Fibroblast of mammary gland (primary cell): ENCODE results near the gene SLC7A8.

Source experiments
- DNase-seq: peaks from one replicate; pipeline ENCODE4 v3.0.0-alpha.2; 2010; ENCODE audit warnings: low read depth
- H3K4me3 ChIP-seq: 2 replicates; pipeline ENCODE4 v1.5.1; 2011; ENCODE audit warnings: low read depth, mild to moderate bottlenecking, low read length, moderate library complexity; ENCODE audit not compliant: control insufficient read depth
- CTCF ChIP-seq: conservative IDR thresholded peaks from 2 replicates; pipeline ENCODE4 v1.5.1; 2011; ENCODE audit warnings: low read depth, low read length, inconsistent platforms; ENCODE audit not compliant: control insufficient read depth, insufficient read depth

Gene SLC7A8

GRCh38 chr14:23151342-23151741, 32.1 kb downstream of the SLC7A8 start:
- DNase-seq: no peak
- H3K4me3 ChIP-seq: no peak overlapping the region
- TF ChIP-seq CTCF: no peak

- TF ChIP-seq CTCF: no peak
- no peak overlapping the region for H3K4me3 ChIP-seq
- DNase-seq: no peak
These were observed 33.7 kb downstream of the SLC7A8 start for GRCh38 chr14:23149745-23150144.

GRCh38 chr14:23148591-23149249, 34.7 kb downstream of the SLC7A8 start:
- H3K4me3 ChIP-seq: no peak overlapping the region
- TF ChIP-seq CTCF: no peak
- DNase-seq: peak; percentile 60

GRCh38 chr14:23147676-23148075, 35.8 kb downstream of the SLC7A8 start:
- TF ChIP-seq CTCF: no peak
- DNase-seq: peak; percentile 70
- no peak overlapping the region for H3K4me3 ChIP-seq

GRCh38 chr14:23146980-23147379, 36.5 kb downstream of the SLC7A8 start:
- no peak overlapping the region for H3K4me3 ChIP-seq
- no peak for DNase-seq
- TF ChIP-seq CTCF: no peak

GRCh38 chr14:23146351-23146910, 37.0 kb downstream of the SLC7A8 start:
- DNase-seq: no peak
- TF ChIP-seq CTCF: no peak
- H3K4me3 ChIP-seq: no peak overlapping the region
